HG03103 (cell line): ENCODE measurements around the gene GAK.

Experiments
- ATAC-seq: cut with Tn5 transposase; IDR thresholded peaks from one replicate; pipeline ENCODE4 v1.9.1; 2021; ENCODE audit warnings: low read depth; ENCODE audit not compliant: unreplicated experiment

GAK gene

GRCh38 chr4:910366-911091, 21.6 kb downstream of the GAK start:
- ATAC-seq = no peak

DNA sequence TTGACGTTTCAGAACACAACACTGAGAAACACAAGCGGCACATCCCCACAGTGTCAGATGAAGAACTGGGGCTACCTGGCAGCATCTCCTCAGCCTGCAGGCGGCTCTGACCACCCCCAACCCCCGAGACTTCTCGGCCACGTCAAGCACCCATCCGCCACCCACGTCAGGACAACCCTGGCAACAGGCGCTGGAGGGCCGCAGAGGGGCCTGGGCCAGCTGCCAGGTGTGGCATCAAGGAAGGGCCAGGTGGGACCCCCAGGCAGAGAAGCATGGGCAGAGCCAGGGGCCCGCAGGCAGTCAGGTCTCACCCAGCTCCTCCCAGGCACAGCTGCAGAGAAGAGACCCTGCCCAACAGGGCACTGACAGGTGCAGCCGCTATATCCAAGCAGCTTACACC, 22.3 kb downstream of the GAK start:
- no peak for ATAC-seq

GRCh38 chr4:909131-909571, 23.0 kb downstream of the GAK start:
- ATAC-seq = no peak

- no peak for ATAC-seq
Measured at GRCh38 chr4:907691-908425, 24.3 kb downstream of the GAK start.

- ATAC-seq = no peak
Measured at GRCh38 chr4:907103-907400, 25.1 kb downstream of the GAK start.

- no peak for ATAC-seq
Measured at GRCh38 chr4:906339-907102, 25.6 kb downstream of the GAK start.

DNA sequence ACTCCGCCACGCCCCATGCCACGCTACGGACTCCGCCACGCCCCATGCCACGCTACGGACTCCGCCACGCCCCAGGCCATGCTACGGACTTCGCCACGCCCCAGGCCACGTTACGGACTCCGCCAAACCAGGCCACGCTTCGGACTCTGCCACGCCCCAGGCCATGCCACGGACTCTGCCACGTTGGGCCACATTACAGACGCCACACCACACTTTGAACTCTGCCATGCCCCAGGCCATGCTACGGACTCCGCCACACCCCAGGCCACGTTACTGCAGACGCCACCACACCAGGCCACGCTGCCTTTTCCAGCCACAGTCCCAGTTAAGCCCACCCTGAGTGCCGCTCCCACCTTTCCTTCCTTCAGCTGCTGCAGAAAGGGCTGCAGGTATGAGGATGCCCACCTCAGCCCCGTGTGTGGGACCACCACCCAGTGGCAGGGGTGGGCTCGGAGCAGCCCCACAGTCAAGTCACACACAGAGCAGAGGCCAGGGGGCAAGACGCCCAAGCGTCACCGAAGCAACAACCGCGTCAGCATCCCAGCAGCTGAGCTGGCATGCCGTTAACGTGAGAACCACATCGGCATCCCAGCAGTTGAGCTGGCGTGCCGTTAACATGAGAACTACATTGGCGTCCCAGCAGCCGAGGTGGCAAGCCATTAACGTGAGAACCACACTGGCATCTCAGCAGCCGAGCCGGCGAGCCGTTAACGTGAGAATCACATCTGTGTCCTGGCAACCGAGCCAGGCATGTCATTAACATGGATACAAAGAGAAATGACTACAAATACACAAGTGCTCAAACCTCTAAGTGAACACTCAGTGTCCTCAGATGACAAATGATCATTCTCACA, 26.4 kb downstream of the GAK start:
- no peak for ATAC-seq

DNA sequence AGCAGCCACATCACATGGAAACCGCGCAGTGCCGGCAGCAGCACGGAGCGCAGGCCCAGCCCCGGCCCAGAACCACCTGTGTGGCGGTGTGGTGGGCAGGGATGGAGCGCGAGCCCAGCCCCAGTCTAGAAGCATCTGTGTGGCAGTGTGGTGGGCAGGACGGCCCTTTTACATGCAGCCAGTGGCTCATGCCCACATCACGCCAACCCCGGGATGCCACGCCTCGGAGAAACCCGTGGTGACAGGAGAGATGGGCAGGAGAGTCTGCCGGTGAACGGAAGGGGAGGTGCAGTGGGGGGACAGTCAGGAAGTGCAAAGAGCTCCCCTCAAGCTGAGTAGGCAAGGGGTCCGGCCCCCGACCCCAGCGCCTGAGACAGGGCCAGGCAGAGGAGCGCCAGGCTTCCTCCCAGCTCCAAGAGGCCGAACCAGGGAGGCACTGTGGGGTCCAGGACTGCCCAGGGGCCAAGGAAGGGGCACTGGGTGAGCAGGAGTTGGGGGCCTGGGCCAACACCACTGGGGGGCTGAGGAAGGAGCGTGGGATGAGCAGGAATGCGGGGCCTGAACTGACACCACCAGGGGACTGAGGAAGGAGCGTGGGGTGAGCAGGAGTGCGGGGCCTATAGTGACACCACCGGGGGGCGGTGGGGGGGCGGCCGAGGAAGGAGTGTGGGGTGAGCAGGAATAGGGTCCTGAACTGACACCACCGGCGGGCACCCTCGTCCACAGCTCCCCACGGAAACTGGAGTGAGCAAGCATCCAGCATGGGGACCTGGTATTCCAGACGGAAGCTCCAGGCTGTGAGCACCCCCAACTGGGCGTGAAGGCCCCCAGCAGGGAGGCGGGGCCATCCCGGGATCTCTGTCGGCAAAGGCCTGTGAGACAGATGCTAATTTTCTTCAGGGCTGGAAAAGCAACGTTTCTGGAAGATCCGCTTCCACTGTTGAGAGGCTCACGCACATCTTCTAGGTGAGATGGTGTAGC, 28.8 kb downstream of the GAK start:
- no peak for ATAC-seq

DNA sequence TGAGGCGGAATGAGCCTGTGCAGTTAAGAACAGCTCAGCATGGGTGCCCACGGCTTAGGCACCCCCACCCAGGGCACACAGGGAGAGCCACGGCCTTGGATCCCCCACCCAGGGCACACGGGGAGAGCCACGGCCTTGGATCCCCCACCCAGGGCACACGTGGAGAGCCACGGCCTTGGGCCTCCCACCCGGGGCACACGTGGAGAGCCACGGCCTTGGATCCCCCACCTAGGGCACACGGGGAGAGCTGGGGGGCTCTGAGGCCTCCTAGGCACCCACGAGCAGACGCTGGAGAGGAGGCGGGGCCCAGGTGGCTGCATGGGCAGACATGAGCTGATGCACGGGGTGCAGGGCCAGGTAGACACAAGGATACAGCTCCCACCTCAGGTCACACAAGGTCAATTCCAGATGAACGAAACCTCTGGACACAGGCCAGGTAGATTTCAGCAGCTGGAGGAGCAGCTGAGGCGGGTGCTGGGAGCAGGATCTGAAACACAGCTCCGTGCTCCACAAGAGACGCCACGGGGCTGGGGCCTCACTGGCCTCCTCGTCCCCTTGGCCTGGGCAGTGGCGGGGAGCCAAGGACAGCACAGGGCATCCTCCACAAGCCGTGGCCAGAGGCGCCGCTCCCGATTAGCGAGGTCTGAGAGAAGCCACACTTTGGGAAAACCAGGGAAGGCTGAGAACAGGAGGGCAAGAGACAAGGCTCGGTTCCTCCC, 30.8 kb downstream of the GAK start:
- ATAC-seq = no peak

DNA sequence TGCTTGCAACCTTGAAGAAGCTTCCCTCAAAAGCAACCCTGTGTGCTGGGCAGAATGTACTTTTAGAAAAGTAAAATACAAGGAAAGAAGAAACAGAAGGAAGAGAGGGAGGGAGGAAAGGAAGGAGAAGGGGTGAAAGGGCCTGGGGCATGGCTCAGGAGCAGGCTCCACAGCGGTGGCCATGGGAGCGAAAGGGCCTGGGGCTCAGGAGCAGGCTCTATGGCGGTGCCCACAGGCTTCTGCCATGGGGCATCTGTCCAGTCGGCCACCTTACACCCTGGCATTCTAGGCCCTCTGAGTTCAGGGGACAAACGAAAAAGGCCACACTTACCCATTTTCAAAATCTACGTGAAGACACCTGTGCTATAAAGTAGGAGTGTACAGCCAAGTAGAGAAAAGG, 31.4 kb downstream of the GAK start:
- no peak for ATAC-seq

- ATAC-seq = no peak
Measured at GRCh38 chr4:900073-900472, 32.0 kb downstream of the GAK start.

DNA sequence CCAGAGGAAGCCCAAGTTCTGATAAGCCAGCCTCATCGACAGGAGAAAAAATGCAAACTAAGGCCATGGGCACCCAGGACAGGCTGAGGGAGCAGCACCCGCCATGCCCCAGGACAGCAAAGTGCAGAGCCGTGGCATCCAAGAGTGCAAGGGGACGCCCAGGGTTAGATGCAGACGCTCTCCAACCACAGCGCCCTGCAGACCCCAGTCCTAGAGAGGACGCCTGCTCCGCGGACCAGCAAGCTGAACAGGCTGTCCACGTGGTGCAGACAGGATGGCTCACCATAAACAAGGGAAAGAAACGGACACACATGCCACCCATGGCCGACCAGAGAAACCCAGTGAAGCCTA, 32.6 kb downstream of the GAK start:
- no peak for ATAC-seq

- no peak for ATAC-seq
Measured at GRCh38 chr4:898869-899555, 33.1 kb downstream of the GAK start.

- ATAC-seq = no peak
Measured at GRCh38 chr4:898123-898522, 34.0 kb downstream of the GAK start.

DNA sequence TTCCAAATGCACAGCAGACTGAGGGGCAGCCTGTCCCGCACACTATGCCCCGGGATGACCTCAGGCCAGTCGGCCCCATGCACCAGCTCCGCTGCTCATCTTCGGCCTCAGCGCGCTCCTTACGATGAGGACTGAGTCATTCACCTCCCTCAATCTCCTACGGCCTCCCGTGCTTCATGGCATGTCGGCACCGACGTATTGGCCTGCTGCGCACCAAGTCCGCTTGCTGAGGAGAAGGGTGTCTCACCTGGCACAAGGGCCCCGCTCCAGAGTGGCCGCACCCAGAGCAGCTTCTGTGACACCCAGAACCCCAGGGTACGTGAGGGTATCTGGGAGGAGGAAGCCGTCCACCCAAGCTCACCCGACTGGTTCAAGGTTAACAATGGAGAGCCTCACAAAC, 35.5 kb downstream of the GAK start:
- no peak for ATAC-seq

GRCh38 chr4:896216-896615, 35.9 kb downstream of the GAK start:
- no peak for ATAC-seq

DNA sequence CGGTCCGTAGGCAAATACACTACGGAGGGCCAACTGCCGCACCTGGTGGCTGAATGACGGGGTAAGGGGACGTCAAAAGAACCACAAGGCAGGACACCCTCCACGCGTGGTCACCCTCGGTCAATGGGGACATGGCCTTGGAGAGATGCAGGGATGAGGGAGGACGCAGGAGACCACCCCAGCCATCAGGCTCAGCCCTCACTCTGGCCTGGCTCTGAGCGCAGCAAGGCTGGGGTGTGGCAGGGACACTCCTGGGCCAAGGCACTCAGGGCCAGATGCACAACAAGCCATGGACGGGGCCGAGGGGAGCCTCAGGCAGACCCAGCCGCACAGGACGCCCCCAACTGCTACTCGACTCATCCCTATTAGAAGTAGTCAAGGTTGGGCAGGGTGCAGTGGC, 36.5 kb downstream of the GAK start:
- no peak for ATAC-seq

DNA sequence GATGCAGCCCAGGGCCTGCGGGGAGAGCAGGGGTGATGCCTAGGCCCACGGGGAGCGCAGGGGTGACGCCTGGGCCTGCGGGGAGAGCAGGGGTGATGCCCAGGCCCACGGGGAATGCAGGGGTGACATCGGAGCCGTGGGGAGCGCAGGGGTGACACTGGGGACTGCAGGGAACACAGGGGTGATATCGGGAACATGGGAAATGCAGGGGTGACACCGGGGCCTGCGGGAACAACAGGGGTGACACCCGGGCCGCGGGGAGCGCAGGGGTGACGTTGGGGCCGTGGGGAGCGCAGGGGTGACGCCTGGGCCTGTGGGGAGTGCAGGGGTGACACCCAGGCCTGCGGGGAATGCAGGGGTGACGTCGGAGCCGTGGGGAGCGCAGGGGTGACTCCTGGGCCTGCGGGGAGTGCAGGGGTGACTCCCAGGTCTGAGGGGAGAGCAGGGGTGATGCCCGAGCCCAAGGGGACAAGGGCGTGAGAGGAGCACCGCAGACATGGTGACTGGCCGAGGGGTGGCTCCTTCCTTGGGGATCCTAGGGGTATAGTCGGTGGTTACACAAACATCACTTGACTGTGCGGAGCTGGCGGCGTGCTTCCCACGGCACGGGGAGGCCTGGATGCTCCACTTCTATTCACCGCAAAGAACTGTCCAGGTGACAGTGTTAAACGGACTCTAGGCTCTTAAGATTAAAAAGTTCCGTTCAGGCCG, 38.0 kb downstream of the GAK start:
- no peak for ATAC-seq
